Endothelial cell of umbilical vein (primary cell): Measurements from ENCODE around the gene TUBA3C. TPM values are rescaled to one million over a fixed set of nuclear protein-coding genes. Genes with fewer than 3 reads are reported as not detected.
"Not testable (repeated sequence)": the region's sequence is repeated elsewhere in the genome, so short reads cannot be mapped to it uniquely, and the experiment has no call there.

Experiments
- Bru-seq: library from RNA; stranded (reverse); fragments of 400-500 nt; gene quantifications from one replicate; lab custom pipeline; 2021; lab: Mats Ljungman, UMichigan
- BruChase-seq, 2 experiments: library from RNA; stranded (reverse); fragments of 400-500 nt; gene quantifications; one replicate each; lab custom pipeline; 2021; lab: Mats Ljungman, UMichigan
- BruUV-seq: library from RNA; stranded (reverse); fragments of 400-500 nt; replicated peaks from 2 replicates; lab custom pipeline; 2021; lab: Mats Ljungman, UMichigan
- CTCF ChIA-PET: fragments of 300-600, 350-600 bp; sonication (Branson Sonifier 250); formaldehyde crosslinking; loops from one replicate; lab custom pipeline; 2021; ENCODE audit warnings: antibody characterized with exemption, inconsistent platforms; lab: Charles Lee
- POLR2A ChIA-PET: fragments of 300-600, 350-600 bp; sonication (Branson Sonifier 250); formaldehyde crosslinking; loops from one replicate; lab custom pipeline; 2021; ENCODE audit warnings: antibody characterized with exemption, inconsistent platforms; lab: Charles Lee
- DNase-seq: peaks from one replicate; pipeline ENCODE4 v3.0.0-alpha.2; 2011; ENCODE audit warnings: low read depth, low spot score
- FAIRE-seq: peaks from 2 replicates; lab custom pipeline; 2011; peaks lifted over from hg19 to GRCh38; lab: Jason Lieb, UNC
- H2AFZ ChIP-seq: 2 replicates; pipeline ENCODE4 v1.6.0; 2012; ENCODE audit warnings: low read depth, low read length, control low read depth, inconsistent platforms
- H3K27ac ChIP-seq: 2 replicates; pipeline ENCODE4 v1.5.1; 2011; ENCODE audit warnings: low read depth, mild to moderate bottlenecking, control low read depth, low read length, moderate library complexity; ENCODE audit not compliant: insufficient read depth
- H3K27me3 ChIP-seq, 2 experiments: 2 replicates each; pipeline versions ENCODE4 v1.6.0 to v1.6.1; 2011; ENCODE audit warnings: low read length in 2 of 2, mixed read lengths in 1 of 2; ENCODE audit not compliant: control insufficient read depth in 2 of 2, insufficient read depth in 2 of 2
- H3K36me3 ChIP-seq, 2 experiments: 2 replicates in 1 of 2; 3 replicates in 1 of 2; pipeline ENCODE4 v1.5.1; 2011; ENCODE audit warnings: low read length in 2 of 2, mild to moderate bottlenecking in 1 of 2, moderate library complexity in 1 of 2; ENCODE audit not compliant: control insufficient read depth in 2 of 2, insufficient read depth in 2 of 2; ENCODE audit errors: extremely low read depth in 1 of 2
- H3K4me1 ChIP-seq: 3 replicates; pipeline ENCODE4 v1.5.1; 2011; ENCODE audit warnings: mild to moderate bottlenecking, low read length; ENCODE audit not compliant: control insufficient read depth, insufficient read depth; ENCODE audit errors: extremely low read depth
- H3K4me2 ChIP-seq: 2 replicates; pipeline ENCODE4 v1.6.1; 2011; ENCODE audit warnings: low read length, control low read depth, mixed read lengths; ENCODE audit not compliant: insufficient read depth
- H3K4me3 ChIP-seq, 3 experiments: fragments of 200-600 bp in 1 of 3; sonication (generic), shearing (Covaris generic) in 1 of 3; replicated peaks in 1 of 3; 2 replicates each; pipeline ENCODE4 v1.5.1; 2011 to 2016; ENCODE audit warnings: control low read depth in 3 of 3, low read length in 3 of 3, mild to moderate bottlenecking in 2 of 3, inconsistent platforms in 1 of 3, low read depth in 1 of 3, moderate library complexity in 1 of 3; ENCODE audit not compliant: insufficient read depth in 1 of 3
- H3K79me2 ChIP-seq: 2 replicates; pipeline ENCODE4 v1.6.0; 2012; ENCODE audit warnings: low read length, inconsistent platforms; ENCODE audit not compliant: control insufficient read depth, insufficient read depth
- H3K9ac ChIP-seq: replicated peaks from 2 replicates; pipeline ENCODE3; 2011; ENCODE audit warnings: low read length, control low read depth; ENCODE audit not compliant: insufficient read depth; ENCODE audit errors: extremely low read depth
- H3K9me1 ChIP-seq: replicated peaks from 3 replicates; pipeline ENCODE4 v1.6.0; 2011; ENCODE audit warnings: mild to moderate bottlenecking, low read length; ENCODE audit not compliant: control insufficient read depth, insufficient read depth; ENCODE audit errors: extremely low read depth
- H3K9me3 ChIP-seq: replicated peaks from 2 replicates; pipeline ENCODE4 v1.5.1; 2012; ENCODE audit warnings: low read length, inconsistent platforms; ENCODE audit not compliant: control insufficient read depth, insufficient read depth
- H4K20me1 ChIP-seq: replicated peaks from 2 replicates; pipeline ENCODE3; 2011; ENCODE audit warnings: mild to moderate bottlenecking, low read length; ENCODE audit not compliant: control insufficient read depth, insufficient read depth; ENCODE audit errors: extremely low read depth
- CTCF ChIP-seq, 2 donors: IDR thresholded peaks; 1 replicate in 1 of 2; 2 replicates in 1 of 2; pipeline ENCODE4 v1.5.1; 2011; ENCODE audit warnings: low read length in 2 of 2, mild to moderate bottlenecking in 2 of 2, moderate library complexity in 2 of 2, control low read depth in 1 of 2, inconsistent platforms in 1 of 2, low read depth in 1 of 2; ENCODE audit not compliant: insufficient read depth in 1 of 2; ENCODE audit errors: extremely low read depth in 1 of 2
- EZH2 ChIP-seq: IDR thresholded peaks from 2 replicates; pipeline ENCODE4 v1.6.1; 2012; ENCODE audit warnings: borderline replicate concordance, low read depth, mild to moderate bottlenecking, moderate library complexity, low read length, inconsistent platforms; ENCODE audit not compliant: severe bottlenecking
- FOS ChIP-seq: IDR thresholded peaks from 2 replicates; pipeline ENCODE4 v1.6.1; 2011; ENCODE audit warnings: mild to moderate bottlenecking, low read length, moderate library complexity, borderline replicate concordance; ENCODE audit not compliant: insufficient read depth
- GATA2 ChIP-seq: IDR thresholded peaks from 2 replicates; pipeline ENCODE4 v1.7.0; 2011; ENCODE audit warnings: low read depth, mild to moderate bottlenecking, moderate library complexity, mixed read lengths, low read length; ENCODE audit not compliant: insufficient read length, insufficient read depth
- JUN ChIP-seq: IDR thresholded peaks from 2 replicates; pipeline ENCODE4 v1.6.1; 2011; ENCODE audit warnings: borderline replicate concordance, low read depth; ENCODE audit not compliant: insufficient read length, insufficient read depth
- MAX ChIP-seq: IDR thresholded peaks from 2 replicates; pipeline ENCODE4 v1.6.1; 2011; ENCODE audit not compliant: insufficient read depth, insufficient read length
- MYC ChIP-seq: IDR thresholded peaks from one replicate; pipeline ENCODE4 v1.6.1; 2011; ENCODE audit warnings: mild to moderate bottlenecking, low read depth, low read length
- POLR2A ChIP-seq: IDR thresholded peaks from 2 replicates; pipeline ENCODE4 v1.6.1; 2012; ENCODE audit warnings: low read depth, mild to moderate bottlenecking, control low read depth, low read length
- POLR2AphosphoS5 ChIP-seq: IDR thresholded peaks from 2 replicates; pipeline ENCODE4 v1.6.1; 2012; ENCODE audit warnings: low read depth, mild to moderate bottlenecking, control low read depth, low read length, moderate library complexity; ENCODE audit not compliant: insufficient read depth
- dilution Hi-C: fragments of 300-500 bp; cut with MboI; formaldehyde crosslinking; loops from one replicate; pipeline ENCODE4 v1.15.0; 2019; ENCODE audit warnings: low sequenced_read_pairs; ENCODE audit not compliant: extremely low pct_ligation_motif_present
- intact Hi-C: fragments of 100-400 bp; cut with micrococcal nuclease; formaldehyde crosslinking; loops from one replicate; pipeline ENCODE4 v1.10.0; 2022
- long read RNA-seq: library from polyadenylated mRNA; stranded (forward); transcript quantifications from one replicate; pipeline ENCODE4 v2.0.0, GENCODE V29; 2021
- polyA minus RNA-seq, 3 experiments: library from RNA; depleted of rRNA, polyadenylated mRNA; stranded (reverse); fragments of >200 nt; gene quantifications; 1 replicate in 1 of 3; 2 replicates in 2 of 3; pipeline ENCODE4 v1.2.3, GENCODE V29; 2011
- polyA plus RNA-seq, 4 experiments: library from polyadenylated mRNA; depleted of rRNA in 3 of 4; stranded (reverse) in 3 of 4; unstranded in 1 of 4; fragments of >200 nt; gene quantifications; 2 replicates each; pipeline versions ENCODE4 v1.2.1 to v1.2.3, GENCODE V29; 2011 to 2012; ENCODE audit warnings: missing spikeins in 1 of 4
- total RNA-seq: library from RNA; stranded (reverse); gene quantifications from 2 replicates; pipeline ENCODE4 v1.2.3, GENCODE V29; 2021

TUBA3C gene
- total RNA-seq (not detected in 2 replicates), polyA plus RNA-seq (not detected in 2 replicates), polyA minus RNA-seq (not detected in 2 replicates), Bru-seq, nascent RNA (not detected), BruChase-seq, experiment 1, labeled RNA remaining after a 6-hour chase (not detected), BruChase-seq, experiment 2, labeled RNA remaining after a 2-hour chase (not detected)
- not detected in 2 replicates for polyA plus RNA-seq (2011; cell fraction: cytosol; rRNA removed)
- not detected in 2 replicates for polyA plus RNA-seq (2011; cell fraction: nucleus; rRNA removed)
- not detected in 2 replicates for polyA plus RNA-seq (2012)
- polyA minus RNA-seq (2011; cell fraction: cytosol; rRNA and poly(A)+ RNA removed), result not detected
- not detected in 2 replicates for polyA minus RNA-seq (2011; cell fraction: nucleus; rRNA and poly(A)+ RNA removed)
- long read RNA-seq, result 0 reads

- H4K20me1 ChIP-seq, result no peaks in the 10 kb centered on the region
- no peak within 1 kb of the TSS for H3K9ac ChIP-seq
- H3K79me2 ChIP-seq, result no peaks in the 10 kb centered on the region
- no peak for DNase-seq
- H3K4me3 ChIP-seq, result no peak within 1 kb of the TSS
- H3K36me3 ChIP-seq, result no peaks in the 10 kb centered on the region
- no peaks in the 10 kb centered on the region for H3K4me1 ChIP-seq
- ChIA-PET CTCF (no interaction called here), POLR2A (no interaction called here)
- H3K4me2 ChIP-seq, result no peak within 1 kb of the TSS
- TF ChIP-seq MYC, result no peak
- TF ChIP-seq GATA2, result no peak
- no peak for TF ChIP-seq POLR2AphosphoS5
- TF ChIP-seq FOS, result no peak
- no peak for TF ChIP-seq POLR2A
- no peak for TF ChIP-seq JUN
- no peak for TF ChIP-seq CTCF (IDR thresholded peaks at IDR 0.05; ENCODE audit: extremely low read depth in 1 of 2, insufficient read depth in 1 of 2, low read depth in 1 of 2, low read length in 2 of 2)
- no peak for TF ChIP-seq MAX
- TF ChIP-seq EZH2, result no peak
- dilution Hi-C loops (no loop called here), intact Hi-C loops (no loop called here)
- peaks cover 7% of the 10 kb centered on the region for H3K9me3 ChIP-seq
- FAIRE-seq, result no peak
- BruUV-seq, result no TSS peak
- H2AFZ ChIP-seq, result no peak within 1 kb of the TSS
- no peak within 1 kb of the TSS for H3K27ac ChIP-seq
- H3K27me3 ChIP-seq, result no peaks in the 10 kb centered on the region
- no peaks in the 10 kb centered on the region for H3K9me1 ChIP-seq
Observed at GRCh38 chr13:19181621-19182485, at the start of gene TUBA3C. TUBA3C (minus strand) TSS chr13:19181824; CDS start chr13:19181747, 77 bp downstream.

GRCh38 chr13:19207413-19207812 is 25.8 kb upstream of the TUBA3C start:
- H3K79me2 ChIP-seq, DNase-seq, FAIRE-seq, H3K9me1 ChIP-seq, CTCF ChIA-PET, H3K9ac ChIP-seq, BruUV-seq, H4K20me1 ChIP-seq, POLR2A ChIA-PET, dilution Hi-C loops, intact Hi-C loops, H3K4me3 ChIP-seq, H3K4me1 ChIP-seq, H3K9me3 ChIP-seq, H2AFZ ChIP-seq, H3K27ac ChIP-seq, H3K36me3 ChIP-seq, H3K27me3 ChIP-seq, H3K4me2 ChIP-seq: not testable (repeated sequence)
